HepG2 (cell line): ENCODE data around the gene FLYWCH1. TPM values are rescaled to one million over a fixed set of nuclear protein-coding genes. Genes with fewer than 3 reads are reported as not detected.

Source experiments
- GTF3A ChIP-seq: sonication (generic); formaldehyde crosslinking; conservative IDR thresholded peaks from 2 replicates; pipeline ENCODE4 v1.4.0; 2020; ENCODE audit warnings: mild to moderate bottlenecking, missing genetic modification reagents
- HINFP ChIP-seq: sonication (generic); formaldehyde crosslinking; IDR thresholded peaks from 2 replicates; pipeline ENCODE4 v1.4.0; 2020; ENCODE audit warnings: low read depth, mild to moderate bottlenecking, missing genetic modification reagents
- HMG20B ChIP-seq: conservative IDR thresholded peaks from 2 replicates; pipeline ENCODE4 v1.6.1; 2016; ENCODE audit warnings: missing genetic modification reagents, missing compliant biosample characterization
- KLF16 ChIP-seq, 2 experiments: sonication (generic) in 1 of 2; formaldehyde crosslinking in 1 of 2; IDR thresholded peaks; 2 replicates each; pipeline versions ENCODE4 v1.6.1 to v1.8.0; 2016 to 2023; ENCODE audit warnings: missing genetic modification reagents in 2 of 2, missing compliant biosample characterization in 1 of 2
- PATZ1 ChIP-seq: sonication (generic); formaldehyde crosslinking; IDR thresholded peaks from 2 replicates; pipeline ENCODE4 v1.4.0; 2020; ENCODE audit warnings: missing genetic modification reagents
- PHF21A ChIP-seq: sonication (generic); formaldehyde crosslinking; IDR thresholded peaks from 2 replicates; pipeline ENCODE4 v1.5.0; 2020; ENCODE audit warnings: mild to moderate bottlenecking, missing genetic modification reagents
- PRDM15 ChIP-seq: sonication (generic); formaldehyde crosslinking; IDR thresholded peaks from 2 replicates; pipeline ENCODE4 v1.4.0; 2020; ENCODE audit warnings: missing genetic modification reagents
- RFXAP ChIP-seq: sonication (generic); formaldehyde crosslinking; IDR thresholded peaks from 2 replicates; pipeline ENCODE4 v1.4.0; 2020; ENCODE audit warnings: missing genetic modification reagents, borderline replicate concordance
- RNF219 ChIP-seq: sonication (generic); formaldehyde crosslinking; IDR thresholded peaks from 2 replicates; pipeline ENCODE4 v1.5.0; 2020; ENCODE audit warnings: mild to moderate bottlenecking, missing genetic modification reagents
- SOX13 ChIP-seq, 3 experiments: fragments of 450-650 bp in 1 of 3; sonication (generic) in 1 of 3; formaldehyde crosslinking in 1 of 3; IDR thresholded peaks in 2 of 3; conservative IDR thresholded peaks in 1 of 3; 2 replicates each; pipeline versions ENCODE4 v1.5.0 to v1.6.1; 2016 to 2020; ENCODE audit warnings: antibody characterized with exemption in 1 of 3, mild to moderate bottlenecking in 1 of 3, missing compliant biosample characterization in 1 of 3, missing genetic modification reagents in 1 of 3, moderate library complexity in 1 of 3
- SRSF1 ChIP-seq: fragments of 200-400 bp; formaldehyde crosslinking; optimal IDR thresholded peaks from 2 replicates; pipeline ENCODE3; 2017; ENCODE audit warnings: mild to moderate bottlenecking, low read depth, low read length, moderate library complexity
- THAP11 ChIP-seq: IDR thresholded peaks from 2 replicates; pipeline ENCODE4 v1.6.1; 2016; ENCODE audit warnings: missing biosample characterization, missing genetic modification reagents
- ZIK1 ChIP-seq: sonication (generic); formaldehyde crosslinking; IDR thresholded peaks from 2 replicates; pipeline ENCODE4 v1.5.0; 2020; ENCODE audit warnings: mild to moderate bottlenecking, low read depth, missing genetic modification reagents, borderline replicate concordance
- ZNF446 ChIP-seq: sonication (generic); formaldehyde crosslinking; IDR thresholded peaks from 2 replicates; pipeline ENCODE4 v1.5.0; 2020; ENCODE audit warnings: mild to moderate bottlenecking, missing genetic modification reagents
- ZNF567 ChIP-seq: sonication (generic); formaldehyde crosslinking; IDR thresholded peaks from 2 replicates; pipeline ENCODE4 v1.8.1; 2023; ENCODE audit warnings: mild to moderate bottlenecking, missing genetic modification reagents, borderline replicate concordance
- ZNF652 ChIP-seq: IDR thresholded peaks from 2 replicates; pipeline ENCODE4 v1.6.1; 2016; ENCODE audit warnings: low read depth, borderline replicate concordance
- ZNF766 ChIP-seq: sonication (generic); formaldehyde crosslinking; IDR thresholded peaks from 2 replicates; pipeline ENCODE4 v1.5.0; 2020; ENCODE audit warnings: missing genetic modification reagents, borderline replicate concordance
- ZSCAN9 ChIP-seq: IDR thresholded peaks from 2 replicates; pipeline ENCODE4 v1.6.1; 2016; ENCODE audit warnings: borderline replicate concordance
- polyA plus RNA-seq, 8 experiments: library from polyadenylated mRNA; depleted of rRNA in 3 of 8; stranded (reverse) in 7 of 8; unstranded in 1 of 8; fragments of >200 nt; fragmentation: Illumina TruSeq in 4 of 8; extraction: Trizol in 4 of 8; gene quantifications; 2 replicates each; pipeline versions ENCODE4 v1.2.1 to v1.2.3, GENCODE V29; 2011 to 2016; ENCODE audit warnings: low read depth in 4 of 8, missing spikeins in 1 of 8, mixed read lengths in 1 of 8; ENCODE audit not compliant: insufficient read depth in 1 of 8
- total RNA-seq, 5 experiments: library from RNA; depleted of rRNA; stranded (reverse); fragments of >200 nt; fragmentation: Illumina TruSeq; extraction: Trizol; gene quantifications; 2 replicates each; pipeline ENCODE4 v1.2.3, GENCODE V29; 2016; ENCODE audit warnings: low read depth in 1 of 5

FLYWCH1 gene
- total and polyA plus RNA-seq, 2 of the 13 experiments (the other 11 are each of a cell fraction or from before 2014, with no cell fraction given): 7.3 to 12.4 TPM

GRCh38 chr16:2904100-2904921 is 7.4 kb upstream of the FLYWCH1 start (continued):
- TF ChIP-seq THAP11 (CRISPR knock-in tag): peak; percentile 59
- TF ChIP-seq HMG20B (CRISPR knock-in tag): peak; percentile 20; the same call in 1 of the 2 replicates
- peak; percentile 52; the same call in 1 of the 2 replicates for TF ChIP-seq ZIK1 (CRISPR knock-in tag)
- TF ChIP-seq RFXAP (CRISPR knock-in tag): peak; percentile 65; the same call in 1 of the 2 replicates
- TF ChIP-seq PHF21A (CRISPR knock-in tag): peak; percentile 51; the same call in 1 of the 2 replicates
- no peak for TF ChIP-seq ZNF652
- TF ChIP-seq SOX13 (IDR thresholded peaks at IDR 0.05): no peak
- peak in 1 of 2 experiments; percentile 31; a peak in 1 of 4 replicates for TF ChIP-seq SOX13 (CRISPR knock-in tag; conservative IDR thresholded peaks at IDR 0.05 in 1 of 2, IDR thresholded peaks at IDR 0.05 in 1 of 2)
- TF ChIP-seq HINFP (CRISPR knock-in tag): peak; percentile 77
- TF ChIP-seq ZSCAN9 (CRISPR knock-in tag): peak; percentile 34; the same call in 1 of the 2 replicates
- peak in 1 of 2 experiments; percentile 55; a peak in 1 of 4 replicates for TF ChIP-seq KLF16 (CRISPR knock-in tag; IDR thresholded peaks at IDR 0.05)
- TF ChIP-seq RNF219 (CRISPR knock-in tag): no peak
- peak; percentile 85; the same call in 1 of the 2 replicates for TF ChIP-seq GTF3A (CRISPR knock-in tag)
- peak; percentile 78; the same call in 1 of the 2 replicates for TF ChIP-seq ZNF567
- TF ChIP-seq ZNF766 (CRISPR knock-in tag): peak; percentile 45; the same call in 1 of the 2 replicates
- TF ChIP-seq PRDM15 (CRISPR knock-in tag): no peak
- TF ChIP-seq PATZ1 (CRISPR knock-in tag): peak; percentile 71
- peak; percentile 78 for TF ChIP-seq ZNF446 (CRISPR knock-in tag)
- TF ChIP-seq SRSF1: no peak
